Activated naive CD8-positive, alpha-beta T cell treated with anti-CD3 and anti-CD28 coated beads, Interleukin-2, amount 10 ng/mL, durations not matched to agents 7 days and 5 days (primary cell): Measurements from ENCODE around the gene TMEM161A. TPM values are rescaled to one million over a fixed set of nuclear protein-coding genes. Genes with fewer than 3 reads are reported as not detected.

Experiments
- ATAC-seq: fragments of 150-1000 bp; cut with Tn5 transposase; one replicate; pipeline ENCODE4 v1.10.0; 2021; ENCODE audit warnings: low read depth, moderate library complexity
- POLR2A ChIA-PET: fragments of 350-600 bp; sonication (Branson Sonifier 250); formaldehyde crosslinking; loops from one replicate; lab custom pipeline; 2021; ENCODE audit warnings: antibody characterized with exemption; lab: Charles Lee
- DNase-seq: peaks from one replicate; pipeline ENCODE4 v3.0.0; 2021
- H3K27ac Mint-ChIP-seq: one replicate; pipeline ENCODE4 v1.8.0; 2022; ENCODE audit warnings: mild to moderate bottlenecking, mixed read lengths
- H3K27me3 Mint-ChIP-seq: one replicate; pipeline ENCODE4 v1.8.0; 2022; ENCODE audit warnings: mild to moderate bottlenecking, moderate library complexity, mixed read lengths
- H3K36me3 Mint-ChIP-seq: one replicate; pipeline ENCODE4 v1.8.0; 2021; ENCODE audit warnings: mild to moderate bottlenecking, mixed read lengths
- H3K4me1 Mint-ChIP-seq: one replicate; pipeline ENCODE4 v1.8.0; 2021; ENCODE audit warnings: mixed read lengths
- H3K4me3 Mint-ChIP-seq: one replicate; pipeline ENCODE4 v1.8.0; 2022; ENCODE audit warnings: mild to moderate bottlenecking, moderate library complexity, mixed read lengths
- H3K9me3 Mint-ChIP-seq: one replicate; pipeline ENCODE4 v1.8.0; 2021; ENCODE audit warnings: mixed read lengths
- total RNA-seq, 2 experiments: library from RNA; stranded (reverse); gene quantifications; one replicate each; pipeline ENCODE4 v1.2.3, GENCODE V29; 2021

Gene TMEM161A
- total RNA-seq, 2 experiments from 2014 or later: 25.8 to 30.5 TPM

DNA sequence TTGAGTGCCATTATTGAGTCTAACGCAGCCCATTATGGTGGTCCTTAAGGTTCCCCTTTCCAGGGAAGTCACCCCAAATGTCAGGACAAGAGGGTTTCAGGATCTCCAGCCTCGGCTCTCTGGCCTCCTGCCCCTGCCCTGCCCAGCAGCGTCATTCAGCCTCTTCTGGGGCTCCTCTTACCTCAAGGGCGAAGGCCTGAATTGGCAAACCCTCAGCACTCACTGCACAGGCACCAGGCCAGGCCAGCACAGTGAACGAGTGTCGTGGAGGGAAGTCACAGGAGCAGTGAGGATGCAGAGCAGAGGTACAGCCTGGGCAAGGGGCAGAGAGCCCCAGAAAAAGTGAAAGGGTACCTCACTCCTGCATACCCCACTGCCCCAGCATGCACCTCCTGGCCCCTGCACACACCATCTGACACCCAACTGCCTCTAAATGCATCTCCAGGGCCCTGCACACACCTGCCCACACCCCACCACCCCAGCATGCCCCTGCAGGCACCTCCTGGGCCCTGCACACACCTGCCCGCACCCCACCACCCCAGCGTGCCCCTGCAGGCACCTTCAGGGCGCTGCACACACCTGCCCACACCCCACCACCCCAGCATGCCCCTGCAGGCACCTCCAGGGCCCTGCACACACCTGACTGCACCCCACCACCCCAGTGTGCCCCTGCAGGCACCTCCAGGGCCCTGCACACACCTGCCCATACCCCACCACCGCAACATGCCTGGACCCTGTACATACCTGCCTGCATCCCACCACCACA is 54.7 kb downstream of the TMEM161A start:
- DNase-seq (no peak), ATAC-seq (no peak)
- Mint-ChIP-seq H3K9me3 (no peaks in the 10 kb centered on the region), H3K4me1 (no peaks in the 10 kb centered on the region), H3K27ac (no peak overlapping the region), H3K36me3 (peaks cover 3% of the 10 kb centered on the region), H3K4me3 (no peak overlapping the region), H3K27me3 (no peaks in the 10 kb centered on the region)
- POLR2A ChIA-PET: no interaction called here

DNA sequence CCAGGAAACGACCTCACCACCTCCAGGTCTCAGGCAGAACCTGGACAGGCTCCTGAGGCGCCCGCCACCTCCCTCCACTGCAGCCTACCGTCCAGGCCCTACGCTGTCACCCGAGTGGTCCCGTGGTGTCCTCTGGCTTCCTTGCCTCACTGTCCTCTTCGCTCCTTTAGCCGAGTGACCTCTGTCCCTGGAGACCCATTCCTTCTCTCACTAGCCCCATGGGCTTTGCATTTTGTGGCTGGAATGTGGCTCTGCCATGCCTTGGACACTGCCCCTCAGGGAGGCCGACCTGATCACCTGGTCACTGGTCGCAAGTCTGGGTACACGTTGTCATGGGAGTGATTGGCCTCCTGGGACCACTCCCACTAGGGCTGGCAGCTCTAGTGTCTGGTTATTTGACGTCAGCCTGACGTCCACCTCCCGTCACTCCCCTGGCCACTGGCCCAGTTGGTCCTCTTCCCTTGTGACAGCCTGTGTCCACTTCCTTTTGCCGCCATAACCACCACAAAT is 56.6 kb downstream of the TMEM161A start:
- DNase-seq (no peak), ATAC-seq (no peak)
- POLR2A ChIA-PET: no interaction called here
- H3K4me3 Mint-ChIP-seq: no peak overlapping the region
- no peaks in the 10 kb centered on the region for H3K4me1 Mint-ChIP-seq
- no peaks in the 10 kb centered on the region for H3K9me3 Mint-ChIP-seq
- H3K36me3 Mint-ChIP-seq: peaks cover 7% of the 10 kb centered on the region
- H3K27ac Mint-ChIP-seq: no peak overlapping the region
- H3K27me3 Mint-ChIP-seq: no peaks in the 10 kb centered on the region

DNA sequence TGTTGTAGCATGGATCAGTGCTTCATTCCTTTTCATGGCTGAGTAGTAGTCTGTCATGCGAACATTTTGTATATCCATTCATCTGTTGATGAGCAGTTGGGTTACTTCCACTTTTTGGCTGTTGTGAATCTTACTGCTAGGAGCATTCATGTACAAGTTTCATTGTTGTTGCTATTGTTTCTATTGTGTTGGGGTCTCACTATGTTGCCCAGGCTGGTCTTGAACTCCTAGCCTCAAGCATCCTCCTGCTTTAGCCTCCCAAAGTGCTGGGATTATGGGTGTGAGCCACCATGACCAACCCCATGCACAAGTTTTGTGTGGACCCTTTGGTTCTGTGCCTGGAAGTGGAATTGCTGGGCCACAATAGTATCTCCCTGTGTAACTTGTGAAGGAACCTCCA is 58.7 kb downstream of the TMEM161A start:
- H3K4me1 Mint-ChIP-seq: no peaks in the 10 kb centered on the region
- POLR2A ChIA-PET: no interaction called here
- H3K9me3 Mint-ChIP-seq: no peaks in the 10 kb centered on the region
- no peak for ATAC-seq
- no peak overlapping the region for H3K4me3 Mint-ChIP-seq
- H3K27ac Mint-ChIP-seq: no peak overlapping the region
- no peaks in the 10 kb centered on the region for H3K27me3 Mint-ChIP-seq
- no peak for DNase-seq
- H3K36me3 Mint-ChIP-seq: peaks cover 7% of the 10 kb centered on the region

DNA sequence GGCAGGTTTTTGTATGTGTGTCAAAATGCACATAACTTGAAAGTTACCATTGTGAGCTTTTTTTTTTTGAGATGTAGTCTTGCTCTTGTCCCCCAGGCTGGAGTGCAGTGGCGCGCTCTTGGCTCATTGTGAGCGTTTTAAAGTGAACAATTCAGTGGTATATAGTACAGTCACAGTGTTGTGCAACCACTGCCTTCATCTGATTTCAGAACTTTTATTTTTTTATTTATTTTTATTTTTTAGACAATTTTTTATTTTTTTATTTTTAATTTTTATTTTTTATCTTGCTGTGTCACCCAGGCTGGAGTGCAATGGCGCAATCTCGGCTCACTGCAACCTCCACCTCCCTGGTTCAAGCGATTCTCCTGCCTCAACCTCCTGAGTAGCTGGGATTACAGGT is 59.5 kb downstream of the TMEM161A start:
- H3K36me3 Mint-ChIP-seq: peaks cover 9% of the 10 kb centered on the region
- H3K9me3 Mint-ChIP-seq: no peaks in the 10 kb centered on the region

DNA sequence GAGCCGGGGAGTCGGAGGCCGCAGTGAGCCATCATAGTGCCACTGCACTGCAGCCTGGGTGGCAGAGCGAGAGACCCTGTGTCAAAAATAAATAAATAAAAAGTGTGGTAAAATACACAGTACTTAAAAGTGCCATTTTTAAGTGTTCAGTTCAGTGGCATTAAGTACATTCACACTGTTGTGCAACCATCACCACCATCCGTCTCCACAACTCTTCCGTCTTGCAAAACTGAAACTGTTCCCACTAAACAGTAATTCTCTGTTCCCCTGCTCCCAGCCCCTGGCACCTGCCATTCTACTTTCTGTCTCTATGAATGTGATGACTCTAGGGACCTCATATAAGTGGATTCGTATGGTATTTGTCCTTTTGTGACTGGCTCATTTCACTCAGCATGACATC is 61.2 kb downstream of the TMEM161A start:
- Mint-ChIP-seq H3K9me3 (no peaks in the 10 kb centered on the region), H3K27me3 (no peaks in the 10 kb centered on the region), H3K4me1 (no peaks in the 10 kb centered on the region), H3K27ac (no peak overlapping the region), H3K36me3 (peaks cover 9% of the 10 kb centered on the region), H3K4me3 (no peak overlapping the region)
- POLR2A ChIA-PET: interaction anchor here (1.0 kb wide), 1 partner anchor 8 kb away, joined by 4 read pairs; no protein-coding TSS in a partner anchor
- no peak for ATAC-seq
- no peak for DNase-seq

More for the DNA sequence above, 59.5 kb downstream of the TMEM161A start:
- Mint-ChIP-seq H3K4me3 (no peak overlapping the region), H3K4me1 (no peaks in the 10 kb centered on the region), H3K27ac (no peak overlapping the region), H3K27me3 (no peaks in the 10 kb centered on the region)
- ATAC-seq (no peak), DNase-seq (no peak)
- POLR2A ChIA-PET: no interaction called here

DNA sequence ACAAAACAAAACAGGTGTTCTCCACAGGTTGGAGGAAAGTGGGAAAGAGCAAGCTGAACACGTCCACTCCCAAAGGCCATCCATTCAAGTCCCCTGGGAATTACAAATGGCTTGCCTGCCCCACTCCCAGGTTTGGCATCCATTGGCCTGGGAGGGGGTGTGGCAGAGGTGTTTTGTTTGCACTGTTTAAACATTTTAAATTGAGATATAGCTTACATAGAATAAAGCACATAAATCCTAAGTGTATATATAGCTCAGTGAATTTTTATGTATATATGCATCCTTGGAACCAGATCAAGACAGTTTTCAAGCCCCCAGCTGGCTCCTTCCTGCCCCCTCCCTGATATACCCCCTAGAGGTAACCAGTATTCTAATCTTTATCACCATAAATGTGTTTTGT is 61.8 kb downstream of the TMEM161A start:
- Mint-ChIP-seq H3K4me1 (no peaks in the 10 kb centered on the region), H3K4me3 (no peak overlapping the region), H3K27ac (no peak overlapping the region), H3K27me3 (no peaks in the 10 kb centered on the region), H3K36me3 (peaks cover 9% of the 10 kb centered on the region), H3K9me3 (no peaks in the 10 kb centered on the region)
- POLR2A ChIA-PET: no interaction called here
- DNase-seq: no peak
- ATAC-seq: no peak

DNA sequence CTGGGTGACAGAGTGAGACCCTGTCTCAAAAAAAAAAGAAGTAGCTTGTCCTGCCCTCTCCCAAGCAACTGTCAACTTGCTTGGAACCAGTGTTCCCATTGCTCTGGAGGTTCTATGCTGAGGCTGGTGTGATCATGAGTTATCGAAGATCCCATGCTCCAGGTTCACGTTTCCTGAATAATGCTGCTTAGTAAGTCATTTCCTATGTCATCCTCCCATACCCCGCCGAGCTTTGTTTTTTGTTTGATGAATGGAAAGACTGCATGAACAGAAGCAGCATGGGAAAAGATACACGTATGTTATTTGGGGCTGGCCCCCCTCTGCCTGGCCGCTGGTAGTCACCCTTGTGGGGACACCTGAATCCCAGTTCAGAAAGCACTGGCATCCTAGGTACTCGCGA is 63.2 kb downstream of the TMEM161A start:
- ATAC-seq: no peak
- no peak for DNase-seq
- no peaks in the 10 kb centered on the region for H3K27me3 Mint-ChIP-seq
- no peak overlapping the region for H3K27ac Mint-ChIP-seq
- H3K4me3 Mint-ChIP-seq: no peak overlapping the region
- H3K4me1 Mint-ChIP-seq: no peaks in the 10 kb centered on the region
- POLR2A ChIA-PET: interaction anchor here (0.7 kb wide), 1 partner anchor 70 kb away, joined by 3 read pairs; no protein-coding TSS in a partner anchor
- peaks cover 11% of the 10 kb centered on the region for H3K36me3 Mint-ChIP-seq
- no peaks in the 10 kb centered on the region for H3K9me3 Mint-ChIP-seq

DNA sequence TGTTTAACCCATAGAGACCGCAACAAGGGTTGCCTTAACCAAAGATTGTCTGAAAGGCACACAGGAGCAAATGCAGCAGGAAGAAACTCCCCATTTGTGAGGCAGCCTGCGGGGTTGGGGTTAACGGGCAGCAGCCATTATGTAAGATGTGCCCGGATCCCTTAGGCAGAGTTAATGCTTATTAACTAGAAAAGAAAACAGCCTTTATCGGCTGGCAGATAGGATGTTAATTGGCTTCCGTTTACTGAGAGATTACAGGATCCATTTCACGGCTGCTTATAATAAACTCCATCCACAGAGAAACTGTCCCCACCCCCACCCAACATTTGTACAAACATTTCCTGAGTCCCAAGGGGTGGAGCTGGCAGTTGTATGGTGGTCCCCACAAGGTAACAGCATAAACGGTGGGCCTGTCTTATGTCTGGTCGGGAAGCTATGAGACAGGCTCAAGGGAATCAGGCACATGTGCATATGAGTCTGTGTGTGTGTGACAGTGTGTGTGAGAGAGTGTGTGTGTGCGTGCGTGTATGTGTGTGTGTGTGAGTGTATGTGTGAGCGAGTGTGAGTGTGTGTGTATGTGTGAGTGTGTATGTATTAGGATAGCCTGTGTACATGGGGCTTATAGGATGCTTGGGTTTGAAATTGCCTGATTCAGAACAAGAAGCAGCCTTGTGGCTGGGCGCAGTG is 63.9 kb downstream of the TMEM161A start:
- DNase-seq (no peak), ATAC-seq (no peak)
- H3K9me3 Mint-ChIP-seq: no peaks in the 10 kb centered on the region
- H3K27me3 Mint-ChIP-seq: no peaks in the 10 kb centered on the region
- H3K4me1 Mint-ChIP-seq: no peaks in the 10 kb centered on the region
- peaks cover 8% of the 10 kb centered on the region for H3K36me3 Mint-ChIP-seq
- POLR2A ChIA-PET: interaction anchor here (0.6 to 0.7 kb wide), 2 partner anchors 69 to 1144 kb away, joined by 3 to 4 read pairs; no protein-coding TSS in a partner anchor
- H3K4me3 Mint-ChIP-seq: no peak overlapping the region
- H3K27ac Mint-ChIP-seq: no peak overlapping the region

DNA sequence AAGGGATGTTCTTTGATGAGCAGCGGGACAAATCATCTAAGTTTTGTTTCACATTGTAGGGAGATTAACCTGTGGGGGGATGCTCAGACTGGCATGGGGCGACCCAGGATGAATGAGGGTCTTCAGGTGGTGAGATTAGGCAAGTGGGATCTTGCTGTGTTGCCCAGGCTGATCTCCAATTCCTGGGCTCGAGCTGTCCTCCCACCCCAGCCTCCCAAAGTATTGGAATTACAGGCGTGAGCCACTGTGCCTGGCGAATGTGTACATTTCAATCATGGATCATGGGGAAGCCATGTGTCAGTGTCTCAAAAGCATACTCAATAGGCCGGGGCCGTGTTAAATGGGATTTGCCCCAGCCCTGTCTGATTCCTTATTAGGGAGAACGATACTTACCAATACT is 66.4 kb downstream of the TMEM161A start:
- no peaks in the 10 kb centered on the region for H3K9me3 Mint-ChIP-seq
- DNase-seq (no peak), ATAC-seq (no peak)
- peaks cover 3% of the 10 kb centered on the region for H3K36me3 Mint-ChIP-seq
- H3K27ac Mint-ChIP-seq: no peak overlapping the region
- H3K4me3 Mint-ChIP-seq: no peak overlapping the region
- peaks cover 6% of the 10 kb centered on the region for H3K4me1 Mint-ChIP-seq
- POLR2A ChIA-PET: no interaction called here
- H3K27me3 Mint-ChIP-seq: no peaks in the 10 kb centered on the region

Other genes starting within 250 kb of the TMEM161A start
- gene CERS1, start 242.3 kb downstream of the TMEM161A start, total RNA-seq: not detected
- 100 to 1,000 TPM; 209 to 213 TPM for gene COPE, start 219.1 kb downstream of the TMEM161A start, total RNA-seq
- 10 to 100 TPM; 42.3 to 42.8 TPM for gene DDX49, start 218.8 kb downstream of the TMEM161A start, total RNA-seq
- gene HOMER3, start 197.3 kb downstream of the TMEM161A start, total RNA-seq: 1 to 10 TPM in 1 of 2 experiments, under 1 TPM in 1; 0.67 to 1.1 TPM
- gene SUGP2, start 105.0 kb downstream of the TMEM161A start, total RNA-seq: 100 to 1,000 TPM; 150 to 155 TPM
- 10 to 100 TPM; 23.3 to 26.2 TPM for gene ARMC6, start 104.9 kb downstream of the TMEM161A start, total RNA-seq
- gene SLC25A42, start 74.5 kb downstream of the TMEM161A start, total RNA-seq: 10 to 100 TPM; 20.4 to 22.0 TPM
- 1 to 10 TPM; 5.2 TPM for gene MEF2B, start 31.8 kb upstream of the TMEM161A start, total RNA-seq
- 10 to 100 TPM; 31.9 to 32.4 TPM for gene BORCS8, start 53.7 kb upstream of the TMEM161A start, total RNA-seq
- 10 to 100 TPM; 87.0 to 94.4 TPM for gene RFXANK, start 53.8 kb upstream of the TMEM161A start, total RNA-seq
- 10 to 100 TPM; 29.1 to 32.9 TPM for gene NR2C2AP, start 64.9 kb upstream of the TMEM161A start, total RNA-seq
- gene NCAN, start 73.5 kb upstream of the TMEM161A start, total RNA-seq: not detected
- not detected for gene TM6SF2, start 134.8 kb upstream of the TMEM161A start, total RNA-seq
- 10 to 100 TPM; 66.8 to 70.6 TPM for gene SUGP1, start 182.0 kb upstream of the TMEM161A start, total RNA-seq
- 100 to 1,000 TPM; 103 to 105 TPM for gene MAU2, start 182.4 kb upstream of the TMEM161A start, total RNA-seq